ENCODE data around the gene MAP3K15. TPM values are rescaled to one million over a fixed set of nuclear protein-coding genes. Genes with fewer than 3 reads are reported as not detected.

The MAP3K15 gene
- total RNA-seq (2021), result 1.2 and 1.3 TPM in 2 replicates
- long read RNA-seq, partial matches to known transcripts, result 2 of 5 reads
- long read RNA-seq, other reads (novel, unspliced or antisense), result 0 of 5 reads

GRCh38 chrX:19514791-19515614 lies at the start of gene MAP3K15:
MAP3K15 (minus strand) TSS chrX:19515508; CDS start chrX:19515261, 247 bp downstream.
- Histone ChIP-seq H3K4ac (ENCODE audit: low read depth, low read length) (no peak within 1 kb of the TSS), H3K9me3 (ENCODE audit: control insufficient read depth, low read depth, low read length) (peaks cover 31% of the 10 kb centered on the region), H2BK12ac (ENCODE audit: insufficient read length, low read depth, low read length) (no peak within 1 kb of the TSS), H3K4me1 (ENCODE audit: insufficient read depth, low read length) (no peaks in the 10 kb centered on the region; the same call in 1 of the 2 replicates), H2BK5ac (ENCODE audit: insufficient read length, low read length) (no peak within 1 kb of the TSS), H4K8ac (replicated peaks; ENCODE audit: insufficient read length, low read depth, low read length) (no peak within 1 kb of the TSS), H3K9ac (ENCODE audit: extremely low read depth, insufficient read length, low read length) (no peak within 1 kb of the TSS), H3K23me2 (ENCODE audit: insufficient read length, low read depth, low read length, poor library complexity, severe bottlenecking) (peaks cover 7% of the 10 kb centered on the region), H2BK120ac (ENCODE audit: low read depth, low read length, poor library complexity, severe bottlenecking) (no peak within 1 kb of the TSS), H3K79me2 (ENCODE audit: insufficient read depth, low read length) (no peaks in the 10 kb centered on the region), H2BK15ac (ENCODE audit: low read depth, low read length) (no peak within 1 kb of the TSS; the same call in 1 of the 2 replicates), H3K27ac (ENCODE audit: insufficient read length, low read depth, low read length) (no peak within 1 kb of the TSS), H4K20me1 (ENCODE audit: control insufficient read depth, insufficient read depth, insufficient read length) (no peaks in the 10 kb centered on the region), H2BK20ac (ENCODE audit: low read depth, low read length, poor library complexity, severe bottlenecking) (no peak within 1 kb of the TSS), H3K56ac (ENCODE audit: insufficient read length, low read depth, low read length) (no peak within 1 kb of the TSS), H2AK5ac (ENCODE audit: insufficient read length, low read length) (no peak within 1 kb of the TSS), H3K27me3 (ENCODE audit: insufficient read depth, low read length) (no peaks in the 10 kb centered on the region), H3K14ac (ENCODE audit: insufficient read depth, low read length) (no peak within 1 kb of the TSS), H4K5ac (ENCODE audit: insufficient read length, low read depth, low read length) (no peak within 1 kb of the TSS), H3K23ac (ENCODE audit: insufficient read length, low read depth, low read length) (no peak within 1 kb of the TSS), H3K79me1 (ENCODE audit: insufficient read depth, low read depth, low read length, poor library complexity, severe bottlenecking) (no peaks in the 10 kb centered on the region), H3K4me2 (ENCODE audit: insufficient read depth, insufficient read length, low read length) (peak within 1 kb of the TSS; percentile 84), H3T11ph (ENCODE audit: low read length) (no peak within 1 kb of the TSS), H4K91ac (ENCODE audit: insufficient read length, low read depth, low read length) (no peak within 1 kb of the TSS), H3K18ac (ENCODE audit: insufficient read length, low read depth, low read length) (no peak within 1 kb of the TSS), H2AFZ (ENCODE audit: low read length) (peak within 1 kb of the TSS; percentile 32)
- Mint-ChIP-seq H3K27me3 (ENCODE audit: low read depth) (peaks cover 49% of the 10 kb centered on the region), H3K4me1 (peaks cover 0 to 7% of the 10 kb centered on the region in 2 experiments; a peak in 1 of 4 replicates), H3K36me3 (ENCODE audit: insufficient read depth in 1 of 3, low read depth in 3 of 3) (peaks cover 0 to 3% (median 0%) of the 10 kb centered on the region in 3 experiments; a peak in 1 of 7 replicates), H3K4me3 (peak within 1 kb of the TSS; percentile 57 to 76), H3K9me3 (peaks cover 65 to 68% of the 10 kb centered on the region in 2 experiments), H3K27ac (no peak within 1 kb of the TSS)
- TF ChIP-seq CTCF (conservative IDR thresholded peaks at IDR 0.05), result peak; percentile 65; the same call in 2 of the 3 replicates
- peak; percentile 50 for DNase-seq
- no CpG with 5 or more reads among the region's 100 CpGs for WGBS (ENCODE audit: extremely low coverage, insufficient read length, low lambda C conversion rate)
